HEK293 (cell line): Measurements from ENCODE around the gene SSBP3.

ENCODE experiments used
- CTCF ChIA-PET: fragments of 350-600 bp; formaldehyde crosslinking; extraction: SDS; loops from one replicate; lab custom pipeline; 2021; ENCODE audit warnings: antibody characterized with exemption; lab: Yijun Ruan, JAX
- POLR2A ChIA-PET: fragments of 300-600 bp; formaldehyde crosslinking; extraction: SDS; loops from one replicate; lab custom pipeline; 2020; ENCODE audit warnings: antibody characterized with exemption, inconsistent platforms; lab: Yijun Ruan, JAX
- H3K27ac ChIP-seq: fragments of 200-500 bp; sonication (Bioruptor generic); 2 replicates; pipeline ENCODE4 v1.5.1; 2014; ENCODE audit warnings: low read depth, low read length, control low read depth, inconsistent platforms; ENCODE audit errors: extremely low read depth
- H3K36me3 ChIP-seq, 2 experiments: fragments of 200-500 bp in 1 of 2; sonication (Bioruptor generic) in 1 of 2; 1 replicate in 1 of 2; 2 replicates in 1 of 2; pipeline ENCODE4 v1.5.1; 2014 to 2017; ENCODE audit warnings: inconsistent platforms in 2 of 2, low read length in 2 of 2; ENCODE audit not compliant: control insufficient read depth in 2 of 2, insufficient read depth in 1 of 2
- H3K4me1 ChIP-seq: fragments of 200-500 bp; sonication (Bioruptor generic); 2 replicates; pipeline ENCODE4 v1.5.1; 2014; ENCODE audit warnings: mild to moderate bottlenecking, low read length, inconsistent platforms; ENCODE audit not compliant: control insufficient read depth, insufficient read depth
- H3K4me3 ChIP-seq: 2 replicates; pipeline ENCODE4 v1.5.1; 2011; ENCODE audit warnings: low read depth, mild to moderate bottlenecking, control low read depth, low read length, moderate library complexity
- H3K9me3 ChIP-seq: fragments of 200-500 bp; sonication (Bioruptor generic); 2 replicates; pipeline ENCODE4 v1.5.1; 2014; ENCODE audit warnings: low read depth, low read length, inconsistent platforms; ENCODE audit not compliant: control insufficient read depth, insufficient read depth
- FEZF1 ChIP-seq: fragments of 450-650 bp; formaldehyde crosslinking; IDR thresholded peaks from 2 replicates; pipeline ENCODE4 v1.5.1; 2016; ENCODE audit warnings: missing biosample characterization, missing genetic modification characterization
- KLF1 ChIP-seq: fragments of 450-650 bp; formaldehyde crosslinking; IDR thresholded peaks from 2 replicates; pipeline ENCODE4 v1.5.1; 2016; ENCODE audit warnings: missing biosample characterization, missing genetic modification characterization
- KLF16 ChIP-seq: fragments of 450-650 bp; formaldehyde crosslinking; IDR thresholded peaks from 2 replicates; pipeline ENCODE4 v1.5.1; 2017; ENCODE audit warnings: missing biosample characterization, missing genetic modification characterization
- MYNN ChIP-seq: fragments of 450-650 bp; formaldehyde crosslinking; IDR thresholded peaks from 2 replicates; pipeline ENCODE4 v1.5.1; 2016; ENCODE audit warnings: missing biosample characterization, missing genetic modification characterization, borderline replicate concordance
- OSR2 ChIP-seq: fragments of 450-650 bp; formaldehyde crosslinking; IDR thresholded peaks from 2 replicates; pipeline ENCODE4 v1.5.1; 2016; ENCODE audit warnings: missing biosample characterization, missing genetic modification characterization
- SCRT1 ChIP-seq: fragments of 450-650 bp; formaldehyde crosslinking; IDR thresholded peaks from 2 replicates; pipeline ENCODE4 v1.5.1; 2016; ENCODE audit warnings: missing biosample characterization, missing genetic modification characterization, borderline replicate concordance
- SCRT2 ChIP-seq: fragments of 450-650 bp; formaldehyde crosslinking; IDR thresholded peaks from 2 replicates; pipeline ENCODE4 v1.5.1; 2016; ENCODE audit warnings: missing biosample characterization, missing genetic modification characterization
- SP7 ChIP-seq: fragments of 450-650 bp; formaldehyde crosslinking; IDR thresholded peaks from 2 replicates; pipeline ENCODE4 v1.5.1; 2016; ENCODE audit warnings: missing biosample characterization, missing genetic modification characterization
- ZFP69B ChIP-seq: fragments of 450-650 bp; formaldehyde crosslinking; IDR thresholded peaks from 2 replicates; pipeline ENCODE4 v1.5.1; 2016; ENCODE audit warnings: missing biosample characterization, missing genetic modification characterization
- ZIC2 ChIP-seq: fragments of 450-650 bp; formaldehyde crosslinking; IDR thresholded peaks from 2 replicates; pipeline ENCODE4 v1.5.1; 2016; ENCODE audit warnings: missing biosample characterization, missing genetic modification characterization
- ZNF10 ChIP-seq: fragments of 450-650 bp; formaldehyde crosslinking; IDR thresholded peaks from 2 replicates; pipeline ENCODE4 v1.5.1; 2017; ENCODE audit warnings: missing biosample characterization, missing genetic modification characterization
- ZNF112 ChIP-seq: fragments of 450-650 bp; formaldehyde crosslinking; IDR thresholded peaks from 2 replicates; pipeline ENCODE4 v1.5.0; 2017; ENCODE audit warnings: missing biosample characterization, missing genetic modification characterization
- ZNF211 ChIP-seq: fragments of 450-650 bp; formaldehyde crosslinking; IDR thresholded peaks from 2 replicates; pipeline ENCODE4 v1.5.1; 2016; ENCODE audit warnings: low read depth, missing biosample characterization, missing genetic modification characterization
- ZNF311 ChIP-seq: fragments of 450-650 bp; formaldehyde crosslinking; IDR thresholded peaks from 2 replicates; pipeline ENCODE4 v1.5.1; 2017; ENCODE audit warnings: missing biosample characterization, missing genetic modification characterization, borderline replicate concordance
- ZNF324 ChIP-seq: fragments of 450-650 bp; formaldehyde crosslinking; IDR thresholded peaks from 2 replicates; pipeline ENCODE4 v1.5.1; 2016; ENCODE audit warnings: missing biosample characterization, missing genetic modification characterization
- ZNF341 ChIP-seq: fragments of 450-650 bp; formaldehyde crosslinking; IDR thresholded peaks from 2 replicates; pipeline ENCODE4; 2016; ENCODE audit warnings: low read depth, missing biosample characterization, missing genetic modification characterization
- ZNF354C ChIP-seq: fragments of 450-650 bp; formaldehyde crosslinking; IDR thresholded peaks from 2 replicates; pipeline ENCODE4 v1.5.1; 2016; ENCODE audit warnings: missing biosample characterization, missing genetic modification characterization, low read depth, borderline replicate concordance
- ZNF391 ChIP-seq: fragments of 450-650 bp; formaldehyde crosslinking; IDR thresholded peaks from 2 replicates; pipeline ENCODE4 v1.5.1; 2016; ENCODE audit warnings: low read depth, missing biosample characterization, missing genetic modification characterization, borderline replicate concordance
- ZNF529 ChIP-seq: fragments of 450-650 bp; formaldehyde crosslinking; IDR thresholded peaks from 2 replicates; pipeline ENCODE4 v1.5.1; 2017; ENCODE audit warnings: missing genetic modification characterization, missing biosample characterization; ENCODE audit not compliant: insufficient replicate concordance
- ZNF530 ChIP-seq: fragments of 450-650 bp; formaldehyde crosslinking; IDR thresholded peaks from 2 replicates; pipeline ENCODE4 v1.5.1; 2016; ENCODE audit warnings: low read depth, missing biosample characterization, missing genetic modification characterization
- ZNF560 ChIP-seq: fragments of 450-650 bp; formaldehyde crosslinking; IDR thresholded peaks from 2 replicates; pipeline ENCODE4 v1.5.1; 2017; ENCODE audit warnings: missing biosample characterization, missing genetic modification characterization, borderline replicate concordance
- ZNF600 ChIP-seq: fragments of 450-650 bp; formaldehyde crosslinking; IDR thresholded peaks from 2 replicates; pipeline ENCODE4 v1.5.1; 2016; ENCODE audit warnings: missing biosample characterization, missing genetic modification characterization
- ZNF707 ChIP-seq: fragments of 450-650 bp; formaldehyde crosslinking; IDR thresholded peaks from 2 replicates; pipeline ENCODE4 v1.5.1; 2016; ENCODE audit warnings: missing biosample characterization, missing genetic modification characterization
- ZNF747 ChIP-seq: fragments of 450-650 bp; formaldehyde crosslinking; IDR thresholded peaks from 2 replicates; pipeline ENCODE4 v1.5.1; 2016; ENCODE audit warnings: missing biosample characterization, missing genetic modification characterization
- TF ChIP-seq, protein P1 (sequence below): fragments of 450-650 bp; formaldehyde crosslinking; IDR thresholded peaks from 2 replicates; pipeline ENCODE4 v1.5.1; 2017; ENCODE audit warnings: missing biosample characterization, missing genetic modification characterization
- TF ChIP-seq, protein P2 (sequence below): fragments of 450-650 bp; formaldehyde crosslinking; IDR thresholded peaks from 2 replicates; pipeline ENCODE4 v1.5.1; 2017; ENCODE audit warnings: missing biosample characterization, missing genetic modification characterization
- TF ChIP-seq, protein P3 (sequence below): fragments of 450-650 bp; formaldehyde crosslinking; IDR thresholded peaks from 2 replicates; pipeline ENCODE4 v1.5.1; 2016; ENCODE audit warnings: missing biosample characterization, missing genetic modification characterization, low read depth
- TF ChIP-seq, protein P4 (sequence below): fragments of 450-650 bp; formaldehyde crosslinking; IDR thresholded peaks from 2 replicates; pipeline ENCODE4 v1.5.1; 2016; ENCODE audit warnings: missing biosample characterization, missing genetic modification characterization
- TF ChIP-seq, protein P5 (sequence below): fragments of 450-650 bp; formaldehyde crosslinking; IDR thresholded peaks from 2 replicates; pipeline ENCODE4 v1.5.1; 2016; ENCODE audit warnings: missing biosample characterization, missing genetic modification characterization

SSBP3 gene

DNA sequence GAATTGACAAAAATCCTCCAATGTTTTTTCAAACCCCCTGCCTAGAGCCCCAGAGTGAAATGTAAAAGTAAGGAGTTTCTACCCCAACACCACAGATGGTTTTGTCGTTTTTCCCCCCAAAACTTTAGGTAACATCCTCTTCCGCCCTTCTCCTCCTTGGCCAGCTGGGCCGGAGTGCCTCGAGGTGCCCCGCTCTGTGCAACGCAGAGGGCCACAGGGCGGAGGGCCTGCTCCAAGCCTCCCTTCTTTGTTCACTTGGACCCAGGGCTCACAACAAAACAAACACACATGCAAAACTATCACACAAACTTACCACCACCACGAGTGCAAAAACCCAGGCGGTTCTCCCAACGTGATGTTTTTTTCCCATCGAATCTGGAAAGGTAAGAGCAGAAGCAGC is 1.9 kb downstream of the SSBP3 start (continued):
- TF ChIP-seq ZNF391 (tag by site-specific recombination) = no peak
- TF ChIP-seq, protein P1, sequence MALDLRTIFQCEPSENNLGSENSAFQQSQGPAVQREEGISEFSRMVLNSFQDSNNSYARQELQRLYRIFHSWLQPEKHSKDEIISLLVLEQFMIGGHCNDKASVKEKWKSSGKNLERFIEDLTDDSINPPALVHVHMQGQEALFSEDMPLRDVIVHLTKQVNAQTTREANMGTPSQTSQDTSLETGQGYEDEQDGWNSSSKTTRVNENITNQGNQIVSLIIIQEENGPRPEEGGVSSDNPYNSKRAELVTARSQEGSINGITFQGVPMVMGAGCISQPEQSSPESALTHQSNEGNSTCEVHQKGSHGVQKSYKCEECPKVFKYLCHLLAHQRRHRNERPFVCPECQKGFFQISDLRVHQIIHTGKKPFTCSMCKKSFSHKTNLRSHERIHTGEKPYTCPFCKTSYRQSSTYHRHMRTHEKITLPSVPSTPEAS (tag by site-specific recombination) = no peak
- TF ChIP-seq ZNF311 (tag by site-specific recombination) = no peak
- TF ChIP-seq KLF1 (tag by site-specific recombination) = no peak

DNA sequence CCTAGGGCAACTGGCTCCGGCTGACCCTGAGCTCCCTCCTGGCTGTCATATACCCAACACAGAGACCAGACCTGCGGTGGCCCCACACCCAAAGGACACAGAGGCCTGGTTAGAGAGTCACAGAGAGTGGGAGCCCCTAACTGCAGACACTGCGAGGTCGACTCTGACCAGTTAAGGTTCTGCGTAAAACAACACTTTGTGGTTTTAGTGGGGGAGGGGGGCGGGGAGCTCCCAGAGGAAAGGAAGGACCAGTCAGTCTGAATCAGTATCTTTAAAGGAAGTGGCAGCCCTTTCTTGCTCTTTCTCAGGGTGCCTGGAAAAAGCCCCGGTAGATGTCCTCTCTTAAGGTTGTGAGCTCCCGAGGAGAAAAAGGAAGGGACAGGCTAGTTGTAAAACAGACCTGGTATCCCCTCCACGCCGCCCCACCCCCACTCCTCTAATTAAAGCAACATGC is 2.4 kb downstream of the SSBP3 start:
- CTCF ChIA-PET = interaction anchor here (0.6 to 2.6 kb wide), 5 partner anchors 20 to 283 kb away, joined by 3 to 13 read pairs (median 4); no protein-coding TSS in a partner anchor
- H3K27ac ChIP-seq = no peak overlapping the region
- POLR2A ChIA-PET = no interaction called here
- TF ChIP-seq ZNF211 (no peak), ZNF600 (0 out of 2 replicates have a peak, but pooled peaks have one; percentile 27)
- TF ChIP-seq, all 188 proteins: peak for 1
- H3K36me3 ChIP-seq = peaks cover 14 to 44% of the 10 kb centered on the region in 2 experiments
- no peak overlapping the region for H3K4me3 ChIP-seq
- H3K4me1 ChIP-seq = peaks cover 14% of the 10 kb centered on the region
- H3K9me3 ChIP-seq = no peaks in the 10 kb centered on the region

DNA sequence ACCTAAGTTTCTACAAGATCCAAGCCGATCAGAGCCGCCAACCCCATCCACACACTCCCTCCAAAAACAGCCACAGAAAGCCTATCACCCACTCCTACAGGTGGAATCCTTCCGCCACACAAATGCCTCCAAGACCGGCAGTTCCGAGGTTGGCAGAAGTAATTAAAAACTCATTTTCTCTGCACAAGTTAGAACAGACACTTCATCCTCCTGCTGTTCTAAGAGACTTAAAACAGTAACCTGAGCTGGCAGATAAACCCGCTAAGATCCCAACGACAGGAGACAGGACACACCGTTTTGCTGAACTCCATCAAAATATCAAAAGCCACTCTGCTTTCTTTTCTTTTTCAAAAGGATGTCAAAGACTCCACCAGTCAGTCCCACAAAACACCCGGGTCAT is 2.8 kb downstream of the SSBP3 start:
- Histone ChIP-seq H3K4me3 (no peak overlapping the region), H3K36me3 (peaks cover 14 to 49% of the 10 kb centered on the region in 2 experiments), H3K4me1 (peaks cover 13% of the 10 kb centered on the region), H3K27ac (no peak overlapping the region), H3K9me3 (no peaks in the 10 kb centered on the region)
- ChIA-PET CTCF (interaction anchor here (0.6 to 2.6 kb wide), 5 partner anchors 20 to 282 kb away, joined by 3 to 13 read pairs (median 4); no protein-coding TSS in a partner anchor), POLR2A (no interaction called here)
- TF ChIP-seq, protein P2, sequence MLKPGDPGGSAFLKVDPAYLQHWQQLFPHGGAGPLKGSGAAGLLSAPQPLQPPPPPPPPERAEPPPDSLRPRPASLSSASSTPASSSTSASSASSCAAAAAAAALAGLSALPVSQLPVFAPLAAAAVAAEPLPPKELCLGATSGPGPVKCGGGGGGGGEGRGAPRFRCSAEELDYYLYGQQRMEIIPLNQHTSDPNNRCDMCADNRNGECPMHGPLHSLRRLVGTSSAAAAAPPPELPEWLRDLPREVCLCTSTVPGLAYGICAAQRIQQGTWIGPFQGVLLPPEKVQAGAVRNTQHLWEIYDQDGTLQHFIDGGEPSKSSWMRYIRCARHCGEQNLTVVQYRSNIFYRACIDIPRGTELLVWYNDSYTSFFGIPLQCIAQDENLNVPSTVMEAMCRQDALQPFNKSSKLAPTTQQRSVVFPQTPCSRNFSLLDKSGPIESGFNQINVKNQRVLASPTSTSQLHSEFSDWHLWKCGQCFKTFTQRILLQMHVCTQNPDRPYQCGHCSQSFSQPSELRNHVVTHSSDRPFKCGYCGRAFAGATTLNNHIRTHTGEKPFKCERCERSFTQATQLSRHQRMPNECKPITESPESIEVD (tag by site-specific recombination) = peak; percentile 25; the same call in 1 of the 2 replicates
- TF ChIP-seq, protein P3, sequence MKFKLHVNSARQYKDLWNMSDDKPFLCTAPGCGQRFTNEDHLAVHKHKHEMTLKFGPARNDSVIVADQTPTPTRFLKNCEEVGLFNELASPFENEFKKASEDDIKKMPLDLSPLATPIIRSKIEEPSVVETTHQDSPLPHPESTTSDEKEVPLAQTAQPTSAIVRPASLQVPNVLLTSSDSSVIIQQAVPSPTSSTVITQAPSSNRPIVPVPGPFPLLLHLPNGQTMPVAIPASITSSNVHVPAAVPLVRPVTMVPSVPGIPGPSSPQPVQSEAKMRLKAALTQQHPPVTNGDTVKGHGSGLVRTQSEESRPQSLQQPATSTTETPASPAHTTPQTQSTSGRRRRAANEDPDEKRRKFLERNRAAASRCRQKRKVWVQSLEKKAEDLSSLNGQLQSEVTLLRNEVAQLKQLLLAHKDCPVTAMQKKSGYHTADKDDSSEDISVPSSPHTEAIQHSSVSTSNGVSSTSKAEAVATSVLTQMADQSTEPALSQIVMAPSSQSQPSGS = no peak
- TF ChIP-seq ZNF324 (tag by site-specific recombination) = no peak
- no peak for TF ChIP-seq ZNF530
- no peak for TF ChIP-seq MYNN (tag by site-specific recombination)
- TF ChIP-seq SP7 (tag by site-specific recombination) = peak; percentile 45; the same call in 1 of the 2 replicates
- TF ChIP-seq ZNF747 = no peak
- TF ChIP-seq SCRT2 = peak; percentile 98
- TF ChIP-seq ZFP69B = no peak
- TF ChIP-seq ZNF707 (tag by site-specific recombination) = no peak
- no peak for TF ChIP-seq ZIC2 (tag by site-specific recombination)
- TF ChIP-seq, protein P4, sequence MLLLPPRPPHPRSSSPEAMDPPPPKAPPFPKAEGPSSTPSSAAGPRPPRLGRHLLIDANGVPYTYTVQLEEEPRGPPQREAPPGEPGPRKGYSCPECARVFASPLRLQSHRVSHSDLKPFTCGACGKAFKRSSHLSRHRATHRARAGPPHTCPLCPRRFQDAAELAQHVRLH (tag by site-specific recombination) = no peak
- TF ChIP-seq ZNF354C (tag by site-specific recombination) = no peak
- TF ChIP-seq KLF16 (tag by site-specific recombination) = no peak
- TF ChIP-seq SCRT1 (tag by site-specific recombination) = peak; percentile 97
- no peak for TF ChIP-seq ZNF112 (tag by site-specific recombination)
- TF ChIP-seq ZNF10 (tag by site-specific recombination) = no peak
- TF ChIP-seq, protein P5, sequence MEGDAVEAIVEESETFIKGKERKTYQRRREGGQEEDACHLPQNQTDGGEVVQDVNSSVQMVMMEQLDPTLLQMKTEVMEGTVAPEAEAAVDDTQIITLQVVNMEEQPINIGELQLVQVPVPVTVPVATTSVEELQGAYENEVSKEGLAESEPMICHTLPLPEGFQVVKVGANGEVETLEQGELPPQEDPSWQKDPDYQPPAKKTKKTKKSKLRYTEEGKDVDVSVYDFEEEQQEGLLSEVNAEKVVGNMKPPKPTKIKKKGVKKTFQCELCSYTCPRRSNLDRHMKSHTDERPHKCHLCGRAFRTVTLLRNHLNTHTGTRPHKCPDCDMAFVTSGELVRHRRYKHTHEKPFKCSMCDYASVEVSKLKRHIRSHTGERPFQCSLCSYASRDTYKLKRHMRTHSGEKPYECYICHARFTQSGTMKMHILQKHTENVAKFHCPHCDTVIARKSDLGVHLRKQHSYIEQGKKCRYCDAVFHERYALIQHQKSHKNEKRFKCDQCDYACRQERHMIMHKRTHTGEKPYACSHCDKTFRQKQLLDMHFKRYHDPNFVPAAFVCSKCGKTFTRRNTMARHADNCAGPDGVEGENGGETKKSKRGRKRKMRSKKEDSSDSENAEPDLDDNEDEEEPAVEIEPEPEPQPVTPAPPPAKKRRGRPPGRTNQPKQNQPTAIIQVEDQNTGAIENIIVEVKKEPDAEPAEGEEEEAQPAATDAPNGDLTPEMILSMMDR (tag by site-specific recombination) = no peak
- TF ChIP-seq ZNF341 (tag by site-specific recombination) = peak; percentile 59
- TF ChIP-seq ZNF529 (tag by site-specific recombination) = no peak
- TF ChIP-seq ZNF560 (tag by site-specific recombination) = no peak
- TF ChIP-seq FEZF1 (tag by site-specific recombination) = 0 out of 2 replicates have a peak, but pooled peaks have one; percentile 51
- 0 out of 2 replicates have a peak, but pooled peaks have one; percentile 25 for TF ChIP-seq OSR2 (tag by site-specific recombination)
